Upper lobe of right lung (tissue), 1 donor: Measurements from ENCODE around the gene ACTMAP. TPM values are rescaled to one million over a fixed set of nuclear protein-coding genes. Genes with fewer than 3 reads are reported as not detected.
A peak's percentile ranks its signal among the peaks of the same experiment; 100 is the strongest.

Source experiments
- ATAC-seq: fragments of 200-7000 bp; cut with Tn5 transposase; one replicate; pipeline ENCODE4 v1.9.1; 2020; ENCODE audit warnings: mild to moderate bottlenecking, moderate library complexity
- DNase-seq: peaks from one replicate; pipeline ENCODE4 v3.0.0-alpha.2; 2020
- H3K27ac ChIP-seq: fragments of 200-600 bp; one replicate; pipeline ENCODE4 v1.8.0; 2022
- H3K27me3 ChIP-seq: fragments of 200-600 bp; one replicate; pipeline ENCODE4 v1.8.0; 2022; ENCODE audit warnings: mild to moderate bottlenecking
- H3K36me3 ChIP-seq: fragments of 200-600 bp; one replicate; pipeline ENCODE4 v1.8.0; 2022
- H3K4me1 ChIP-seq: fragments of 200-600 bp; one replicate; pipeline ENCODE4 v1.8.0; 2022
- H3K4me3 ChIP-seq: fragments of 200-600 bp; one replicate; pipeline ENCODE4 v1.8.0; 2022; ENCODE audit warnings: mild to moderate bottlenecking
- H3K9me3 ChIP-seq: fragments of 200-600 bp; one replicate; pipeline ENCODE4 v1.8.0; 2022
- CTCF ChIP-seq: fragments of 200-600 bp; IDR thresholded peaks from one replicate; pipeline ENCODE4 v1.8.0; 2022; ENCODE audit warnings: antibody characterized with exemption
- intact Hi-C: fragments of 100-400 bp; cut with DNase I; formaldehyde crosslinking; loops from one replicate; pipeline ENCODE4 v1.11.0; 2022
- total RNA-seq: library from RNA; stranded (reverse); fragmentation: NEBNext Ultra II Directional; extraction: Animal tissue kit (Norgen Biotek cat#: 25700); gene quantifications from one replicate; pipeline ENCODE4 v1.2.1, GENCODE V29; 2021
- donor health status: DM: no; HTN: yes; CAD: no; lungs with severe emphysema.

ACTMAP gene
- total RNA-seq, 1 donor from 2014 or later: 18.5 TPM

GRCh38 chr19:40695881-40696280 lies 54.4 kb downstream of the ACTMAP start:
- ATAC-seq (no peak), DNase-seq (no peak)
- peaks cover 4% of the 10 kb centered on the region for H3K4me1 ChIP-seq
- H3K27ac ChIP-seq: no peak overlapping the region
- peaks cover 25% of the 10 kb centered on the region for H3K36me3 ChIP-seq
- intact Hi-C loops: no loop called here
- no peak for TF ChIP-seq CTCF
- no peaks in the 10 kb centered on the region for H3K9me3 ChIP-seq
- H3K4me3 ChIP-seq: no peak overlapping the region
- no peaks in the 10 kb centered on the region for H3K27me3 ChIP-seq

GRCh38 chr19:40693896-40694295 lies 56.4 kb downstream of the ACTMAP start:
- no peak for ATAC-seq
- H3K36me3 ChIP-seq: peaks cover 18% of the 10 kb centered on the region
- no peak for DNase-seq
- H3K4me1 ChIP-seq: peaks cover 8% of the 10 kb centered on the region
- intact Hi-C loops: no loop called here
- H3K4me3 ChIP-seq: no peak overlapping the region
- no peaks in the 10 kb centered on the region for H3K27me3 ChIP-seq
- no peak overlapping the region for H3K27ac ChIP-seq
- no peak for TF ChIP-seq CTCF
- H3K9me3 ChIP-seq: no peaks in the 10 kb centered on the region

GRCh38 chr19:40693150-40693788 lies 57.0 kb downstream of the ACTMAP start:
- Histone ChIP-seq H3K9me3 (no peaks in the 10 kb centered on the region), H3K36me3 (peaks cover 18% of the 10 kb centered on the region), H3K4me3 (no peak overlapping the region), H3K27me3 (no peaks in the 10 kb centered on the region), H3K27ac (no peak overlapping the region), H3K4me1 (peaks cover 8% of the 10 kb centered on the region)
- intact Hi-C loops: no loop called here
- DNase-seq (no peak), ATAC-seq (no peak)
- no peak for TF ChIP-seq CTCF

- DNase-seq (no peak), ATAC-seq (no peak)
- Histone ChIP-seq H3K36me3 (peaks cover 18% of the 10 kb centered on the region), H3K27me3 (no peaks in the 10 kb centered on the region), H3K4me1 (peaks cover 17% of the 10 kb centered on the region), H3K9me3 (no peaks in the 10 kb centered on the region), H3K4me3 (no peak overlapping the region), H3K27ac (no peak overlapping the region)
- no peak for TF ChIP-seq CTCF
- intact Hi-C loops: no loop called here
Measured at GRCh38 chr19:40692212-40692551, 58.1 kb downstream of the ACTMAP start.

GRCh38 chr19:40691421-40692211 lies 58.7 kb downstream of the ACTMAP start:
- peak overlapping the region; percentile 59 for H3K4me3 ChIP-seq

More at GRCh38 chr19:40691421-40692211, 58.7 kb downstream of the ACTMAP start:
- no peak for DNase-seq
- H3K27ac ChIP-seq: peak overlapping the region; percentile 86
- H3K4me1 ChIP-seq: peaks cover 17% of the 10 kb centered on the region
- peaks cover 18% of the 10 kb centered on the region for H3K36me3 ChIP-seq
- no peak for ATAC-seq
- TF ChIP-seq CTCF: no peak
- intact Hi-C loops: no loop called here
- no peaks in the 10 kb centered on the region for H3K27me3 ChIP-seq
- no peaks in the 10 kb centered on the region for H3K9me3 ChIP-seq

Other genes with a start within 250 kb of the ACTMAP start
- gene SHKBP1, start 173.6 kb downstream of the ACTMAP start, total RNA-seq: 68.1 TPM
- gene LTBP4, start 149.1 kb downstream of the ACTMAP start, total RNA-seq: 430 TPM
- 19.5 TPM for gene NUMBL, start 59.8 kb downstream of the ACTMAP start, total RNA-seq
- gene COQ8B, start 33.6 kb downstream of the ACTMAP start, total RNA-seq: 43.6 TPM
- gene ITPKC, start 33.4 kb downstream of the ACTMAP start, total RNA-seq: 51.6 TPM
- gene SNRPA, start 726 bp upstream of the ACTMAP start, total RNA-seq: 51.7 TPM
- not detected for gene MIA, start 25.0 kb upstream of the ACTMAP start, total RNA-seq
- gene RAB4B, start 27.8 kb upstream of the ACTMAP start, total RNA-seq: 45.4 TPM
- gene EGLN2, start 48.7 kb upstream of the ACTMAP start, total RNA-seq: 173 TPM
- gene CYP2A6, start 100.0 kb upstream of the ACTMAP start, total RNA-seq: not detected
- 1.7 TPM for gene CYP2A7, start 131.8 kb upstream of the ACTMAP start, total RNA-seq
- gene CYP2B6, start 240.8 kb upstream of the ACTMAP start, total RNA-seq: 1.9 TPM